GM12874 (cell line): ENCODE data around the gene B3GALT6.

Experiments
- CTCF ChIP-seq: IDR thresholded peaks from 2 replicates; pipeline ENCODE4 v1.5.1; 2011; ENCODE audit warnings: low read depth, mild to moderate bottlenecking, control low read depth, low read length, moderate library complexity; ENCODE audit not compliant: insufficient read depth

Gene B3GALT6

GRCh38 chr1:1199141-1199960 lies 32.7 kb upstream of the B3GALT6 start:
- no peak for TF ChIP-seq CTCF

GRCh38 chr1:1199961-1200875 lies 31.8 kb upstream of the B3GALT6 start:
- TF ChIP-seq CTCF: no peak

GRCh38 chr1:1200876-1201810 lies 30.9 kb upstream of the B3GALT6 start:
- no peak for TF ChIP-seq CTCF

- TF ChIP-seq CTCF: no peak
Observed at GRCh38 chr1:1202831-1203560, 29.0 kb upstream of the B3GALT6 start.

- TF ChIP-seq CTCF: no peak
Observed at GRCh38 chr1:1203561-1204424, 28.2 kb upstream of the B3GALT6 start.

GRCh38 chr1:1204425-1204920 lies 27.6 kb upstream of the B3GALT6 start:
- no peak for TF ChIP-seq CTCF
